ENCODE data around the gene REG1A. TPM values are rescaled to one million over a fixed set of nuclear protein-coding genes. Genes with fewer than 3 reads are reported as not detected.

The REG1A gene
- polyA plus RNA-seq, 1 donor (not counting 4 experiments of a cell fraction or from before 2014, with no cell fraction given) = not detected

- Histone ChIP-seq H3K27ac (ENCODE audit: control insufficient read depth, insufficient read depth, low read length) (no peak overlapping the region), H2AFZ (ENCODE audit: control insufficient read depth, low read length) (no peak overlapping the region), H3K4me3 (ENCODE audit: control insufficient read depth in 2 of 3, extremely low read depth in 1 of 3, insufficient read depth in 2 of 3, low read depth in 1 of 3, low read length in 3 of 3) (no peak overlapping the region), H4K20me1 (ENCODE audit: control insufficient read depth, extremely low read depth, insufficient read depth, low read length) (no peaks in the 10 kb centered on the region), H3K4me1 (ENCODE audit: control insufficient read depth, extremely low read depth, insufficient read depth, low read length) (no peaks in the 10 kb centered on the region), H3K36me3 (ENCODE audit: control insufficient read depth in 2 of 2, extremely low read depth in 1 of 2, insufficient read depth in 2 of 2, low read length in 2 of 2) (no peaks in the 10 kb centered on the region), H3K79me2 (ENCODE audit: control insufficient read depth, insufficient read depth, low read length) (no peaks in the 10 kb centered on the region), H3K9ac (ENCODE audit: control insufficient read depth, extremely low read depth, insufficient read depth, low read length) (no peak overlapping the region), H3K9me3 (ENCODE audit: control insufficient read depth, low read depth, low read length) (no peaks in the 10 kb centered on the region), H3K27me3 (ENCODE audit: control insufficient read depth, extremely low read depth, insufficient read depth, low read length) (no peaks in the 10 kb centered on the region), H3K9me1 (ENCODE audit: control insufficient read depth, extremely low read depth, insufficient read depth, low read length) (no peaks in the 10 kb centered on the region), H3K4me2 (ENCODE audit: control insufficient read depth, extremely low read depth, insufficient read depth, low read depth, low read length) (no peak overlapping the region)
- no peak for DNase-seq (ENCODE audit: low read depth, low spot score)
- TF ChIP-seq EZH2 (IDR thresholded peaks at IDR 0.05; ENCODE audit: low read length) (no peak), CTCF (optimal IDR thresholded peaks at IDR 0.05 in 1 of 3, IDR thresholded peaks at IDR 0.05 in 1 of 3, conservative IDR thresholded peaks at IDR 0.05 in 1 of 3; ENCODE audit: extremely low read depth in 1 of 3, insufficient read depth in 2 of 3, low read length in 3 of 3) (no peak)
- FAIRE-seq = no peak
- dilution Hi-C loops (cut with MboI; ENCODE audit: extremely low pct_ligation_motif_present, low sequenced_read_pairs) = no loop called here
Observed at GRCh38 chr2:79097843-79098242, 22.4 kb upstream of the REG1A start.

GRCh38 chr2:79099140-79099686 lies 21.1 kb upstream of the REG1A start:
- no peaks in the 10 kb centered on the region for H3K36me3 ChIP-seq (ENCODE audit: control insufficient read depth in 2 of 2, extremely low read depth in 1 of 2, insufficient read depth in 2 of 2, low read length in 2 of 2)
- no peak overlapping the region for H3K9ac ChIP-seq (ENCODE audit: control insufficient read depth, extremely low read depth, insufficient read depth, low read length)
- no peaks in the 10 kb centered on the region for H3K9me3 ChIP-seq (ENCODE audit: control insufficient read depth, low read depth, low read length)
- H3K27ac ChIP-seq (ENCODE audit: control insufficient read depth, insufficient read depth, low read length) = no peak overlapping the region
- no peak for DNase-seq (ENCODE audit: low read depth, low spot score)
- H3K4me1 ChIP-seq (ENCODE audit: control insufficient read depth, extremely low read depth, insufficient read depth, low read length) = no peaks in the 10 kb centered on the region
- dilution Hi-C loops (cut with MboI; ENCODE audit: extremely low pct_ligation_motif_present, low sequenced_read_pairs) = no loop called here
- no peaks in the 10 kb centered on the region for H3K79me2 ChIP-seq (ENCODE audit: control insufficient read depth, insufficient read depth, low read length)
- no peaks in the 10 kb centered on the region for H3K27me3 ChIP-seq (ENCODE audit: control insufficient read depth, extremely low read depth, insufficient read depth, low read length)
- H3K4me3 ChIP-seq (ENCODE audit: control insufficient read depth in 2 of 3, extremely low read depth in 1 of 3, insufficient read depth in 2 of 3, low read depth in 1 of 3, low read length in 3 of 3) = no peak overlapping the region
- no peaks in the 10 kb centered on the region for H4K20me1 ChIP-seq (ENCODE audit: control insufficient read depth, extremely low read depth, insufficient read depth, low read length)
- H3K4me2 ChIP-seq (ENCODE audit: control insufficient read depth, extremely low read depth, insufficient read depth, low read depth, low read length) = no peak overlapping the region
- FAIRE-seq = no peak
- no peak overlapping the region for H2AFZ ChIP-seq (ENCODE audit: control insufficient read depth, low read length)
- no peak for TF ChIP-seq EZH2 (IDR thresholded peaks at IDR 0.05; ENCODE audit: low read length)
- TF ChIP-seq CTCF (optimal IDR thresholded peaks at IDR 0.05 in 1 of 3, IDR thresholded peaks at IDR 0.05 in 1 of 3, conservative IDR thresholded peaks at IDR 0.05 in 1 of 3; ENCODE audit: extremely low read depth in 1 of 3, insufficient read depth in 2 of 3, low read length in 3 of 3) = no peak
- H3K9me1 ChIP-seq (ENCODE audit: control insufficient read depth, extremely low read depth, insufficient read depth, low read length) = no peaks in the 10 kb centered on the region
